GM19324 (cell line): Measurements from ENCODE around the gene NRM.
"Not testable (repeated sequence)": the region's sequence is repeated elsewhere in the genome, so short reads cannot be mapped to it uniquely, and the experiment has no call there.

Experiments
- ATAC-seq: cut with Tn5 transposase; IDR thresholded peaks from one replicate; pipeline ENCODE4 v1.9.1; 2021; ENCODE audit warnings: mild to moderate bottlenecking, moderate library complexity; ENCODE audit not compliant: unreplicated experiment, low FRiP score

Gene NRM

GRCh38 chr6:30690403-30691207, at the start of gene NRM:
Gene NRM (minus strand): TSS chr6:30690984. CDS start chr6:30690974, 10 bp downstream.
- ATAC-seq: peak; percentile 33

- ATAC-seq: no peak
These were observed 49.7 kb upstream of the NRM start for GRCh38 chr6:30740540-30740870.

GRCh38 chr6:30738532-30738931, 47.7 kb upstream of the NRM start:
- ATAC-seq: no peak

- no peak for ATAC-seq
These were observed 45.0 kb upstream of the NRM start for GRCh38 chr6:30735668-30736314.

- ATAC-seq: no peak
These were observed 41.6 kb upstream of the NRM start for GRCh38 chr6:30732237-30732943.

- ATAC-seq: peak; percentile 44
These were observed 40.0 kb upstream of the NRM start for GRCh38 chr6:30730601-30731435.

GRCh38 chr6:30727920-30728553, 37.3 kb upstream of the NRM start:
- ATAC-seq: no peak

GRCh38 chr6:30726506-30727413, 36.0 kb upstream of the NRM start:
- ATAC-seq: no peak

- no peak for ATAC-seq
These were observed 35.1 kb upstream of the NRM start for GRCh38 chr6:30725713-30726505.

- no peak for ATAC-seq
These were observed 34.3 kb upstream of the NRM start for GRCh38 chr6:30724906-30725667.

GRCh38 chr6:30723843-30724741, 33.3 kb upstream of the NRM start:
- ATAC-seq: not testable (repeated sequence)

GRCh38 chr6:30723159-30723842, 32.5 kb upstream of the NRM start:
- ATAC-seq: not testable (repeated sequence)

GRCh38 chr6:30722280-30723112, 31.7 kb upstream of the NRM start:
- no peak for ATAC-seq

GRCh38 chr6:30722025-30722279, 31.2 kb upstream of the NRM start:
- not testable (repeated sequence) for ATAC-seq

- ATAC-seq: peak; percentile 44
These were observed 30.6 kb upstream of the NRM start for GRCh38 chr6:30721198-30722024.
